HepG2 (cell line): ENCODE data around the gene TM2D3. TPM values are rescaled to one million over a fixed set of nuclear protein-coding genes. Genes with fewer than 3 reads are reported as not detected.

ENCODE experiments used
- ATM ChIP-seq: fragments of 450-650 bp; IDR thresholded peaks from 2 replicates; pipeline ENCODE4 v1.7.1; 2017; ENCODE audit warnings: mild to moderate bottlenecking, borderline replicate concordance
- CEBPB ChIP-seq: IDR thresholded peaks from 2 replicates; pipeline ENCODE4 v1.6.1; 2011; ENCODE audit warnings: low read depth, low read length, improper control_type of control experiment, borderline replicate concordance
- FIP1L1 ChIP-seq: fragments of 200-400 bp; formaldehyde crosslinking; IDR thresholded peaks from 2 replicates; pipeline ENCODE4 v1.6.1; 2018; ENCODE audit warnings: low read depth, mild to moderate bottlenecking, low read length, moderate library complexity, borderline replicate concordance; ENCODE audit not compliant: insufficient read depth
- FOXA3 ChIP-seq: IDR thresholded peaks from 2 replicates; pipeline ENCODE4 v1.6.1; 2016; ENCODE audit warnings: missing genetic modification reagents, missing compliant biosample characterization
- HOXD1 ChIP-seq: sonication (generic); formaldehyde crosslinking; IDR thresholded peaks from 2 replicates; pipeline ENCODE4 v1.5.0; 2020; ENCODE audit warnings: missing genetic modification reagents
- KAT8 ChIP-seq: IDR thresholded peaks from 2 replicates; pipeline ENCODE4 v1.6.1; 2016; ENCODE audit warnings: missing genetic modification reagents, missing compliant biosample characterization
- PAF1 ChIP-seq: IDR thresholded peaks from 2 replicates; pipeline ENCODE4 v1.6.1; 2016; ENCODE audit warnings: missing genetic modification reagents, missing compliant biosample characterization
- PCBP2 ChIP-seq: fragments of 200-400 bp; formaldehyde crosslinking; optimal IDR thresholded peaks from 2 replicates; pipeline ENCODE3; 2018; ENCODE audit warnings: low read length, low read depth; ENCODE audit not compliant: poor library complexity, severe bottlenecking
- PITX1 ChIP-seq: sonication (generic); formaldehyde crosslinking; IDR thresholded peaks from 2 replicates; pipeline ENCODE4 v1.5.1; 2020; ENCODE audit warnings: mild to moderate bottlenecking, missing genetic modification reagents
- REPIN1 ChIP-seq: sonication (generic); formaldehyde crosslinking; IDR thresholded peaks from 2 replicates; pipeline ENCODE4 v1.8.0; 2022; ENCODE audit warnings: missing genetic modification reagents, low read depth, mild to moderate bottlenecking, borderline replicate concordance
- STAT5B ChIP-seq: sonication (generic); formaldehyde crosslinking; IDR thresholded peaks from 2 replicates; pipeline ENCODE4 v1.4.0; 2020; ENCODE audit warnings: missing genetic modification reagents
- ZNF12 ChIP-seq: sonication (generic); formaldehyde crosslinking; IDR thresholded peaks from 2 replicates; pipeline ENCODE4 v1.5.0; 2020; ENCODE audit warnings: missing genetic modification reagents
- ZNF143 ChIP-seq: sonication (generic); formaldehyde crosslinking; IDR thresholded peaks from 2 replicates; pipeline ENCODE4 v1.4.0; 2020; ENCODE audit warnings: missing genetic modification reagents
- ZNF207 ChIP-seq: fragments of 450-650 bp; IDR thresholded peaks from 2 replicates; pipeline ENCODE4 v1.6.1; 2016; ENCODE audit warnings: antibody characterized with exemption, borderline replicate concordance
- ZNF225 ChIP-seq: sonication (generic); formaldehyde crosslinking; IDR thresholded peaks from 2 replicates; pipeline ENCODE4 v1.4.0; 2020; ENCODE audit warnings: mild to moderate bottlenecking, missing genetic modification reagents
- ZNF296 ChIP-seq: sonication (generic); formaldehyde crosslinking; conservative IDR thresholded peaks from 2 replicates; pipeline ENCODE4 v1.5.0; 2020; ENCODE audit warnings: mild to moderate bottlenecking, missing genetic modification reagents
- ZNF333 ChIP-seq: sonication (generic); formaldehyde crosslinking; IDR thresholded peaks from 2 replicates; pipeline ENCODE4 v1.4.0; 2020; ENCODE audit warnings: mild to moderate bottlenecking, missing genetic modification reagents, borderline replicate concordance
- ZNF382 ChIP-seq: sonication (generic); formaldehyde crosslinking; IDR thresholded peaks from 2 replicates; pipeline ENCODE4 v1.5.0; 2020; ENCODE audit warnings: missing genetic modification reagents, mild to moderate bottlenecking, borderline replicate concordance
- ZNF552 ChIP-seq: sonication (generic); formaldehyde crosslinking; IDR thresholded peaks from 2 replicates; pipeline ENCODE4 v1.9.0; 2022; ENCODE audit warnings: missing genetic modification reagents, mild to moderate bottlenecking, borderline replicate concordance
- ZNF598 ChIP-seq: sonication (generic); formaldehyde crosslinking; IDR thresholded peaks from 2 replicates; pipeline ENCODE4 v1.5.1; 2020; ENCODE audit warnings: mild to moderate bottlenecking, missing genetic modification reagents, borderline replicate concordance
- ZNF672 ChIP-seq: sonication (generic); formaldehyde crosslinking; IDR thresholded peaks from 2 replicates; pipeline ENCODE4 v1.8.1; 2022; ENCODE audit warnings: missing genetic modification reagents
- ZNF674 ChIP-seq: sonication (generic); formaldehyde crosslinking; IDR thresholded peaks from 2 replicates; pipeline ENCODE4 v1.5.0; 2020; ENCODE audit warnings: low read depth, mild to moderate bottlenecking, missing genetic modification reagents
- ZNF746 ChIP-seq: sonication (generic); formaldehyde crosslinking; IDR thresholded peaks from 2 replicates; pipeline ENCODE4 v1.8.0; 2022; ENCODE audit warnings: mild to moderate bottlenecking, missing genetic modification reagents
- ZNF766 ChIP-seq: sonication (generic); formaldehyde crosslinking; IDR thresholded peaks from 2 replicates; pipeline ENCODE4 v1.5.0; 2020; ENCODE audit warnings: missing genetic modification reagents, borderline replicate concordance
- ZNF788 ChIP-seq: sonication (generic); formaldehyde crosslinking; IDR thresholded peaks from 2 replicates; pipeline ENCODE4 v1.5.0; 2020; ENCODE audit warnings: mild to moderate bottlenecking, missing genetic modification reagents, borderline replicate concordance
- polyA plus RNA-seq, 8 experiments: library from polyadenylated mRNA; depleted of rRNA in 3 of 8; stranded (reverse) in 7 of 8; unstranded in 1 of 8; fragments of >200 nt; fragmentation: Illumina TruSeq in 4 of 8; extraction: Trizol in 4 of 8; gene quantifications; 2 replicates each; pipeline versions ENCODE4 v1.2.1 to v1.2.3, GENCODE V29; 2011 to 2016; ENCODE audit warnings: low read depth in 4 of 8, missing spikeins in 1 of 8, mixed read lengths in 1 of 8; ENCODE audit not compliant: insufficient read depth in 1 of 8
- total RNA-seq, 5 experiments: library from RNA; depleted of rRNA; stranded (reverse); fragments of >200 nt; fragmentation: Illumina TruSeq; extraction: Trizol; gene quantifications; 2 replicates each; pipeline ENCODE4 v1.2.3, GENCODE V29; 2016; ENCODE audit warnings: low read depth in 1 of 5
- TF ChIP-seq, protein P1 (sequence below): IDR thresholded peaks from 2 replicates; pipeline ENCODE4 v1.6.1; 2016; ENCODE audit warnings: missing compliant biosample characterization, missing genetic modification reagents, borderline replicate concordance
- TF ChIP-seq, protein P2 (sequence below): sonication (generic); formaldehyde crosslinking; conservative IDR thresholded peaks from 2 replicates; pipeline ENCODE4 v1.4.0; 2020; ENCODE audit warnings: missing genetic modification reagents
- TF ChIP-seq, protein P3 (sequence below): conservative IDR thresholded peaks from 2 replicates; pipeline ENCODE4 v1.6.1; 2018; ENCODE audit warnings: missing genetic modification reagents

The TM2D3 gene
- total and polyA plus RNA-seq, 2 of the 13 experiments (the other 11 are each of a cell fraction or from before 2014, with no cell fraction given), result 31.1 to 72.7 TPM

DNA sequence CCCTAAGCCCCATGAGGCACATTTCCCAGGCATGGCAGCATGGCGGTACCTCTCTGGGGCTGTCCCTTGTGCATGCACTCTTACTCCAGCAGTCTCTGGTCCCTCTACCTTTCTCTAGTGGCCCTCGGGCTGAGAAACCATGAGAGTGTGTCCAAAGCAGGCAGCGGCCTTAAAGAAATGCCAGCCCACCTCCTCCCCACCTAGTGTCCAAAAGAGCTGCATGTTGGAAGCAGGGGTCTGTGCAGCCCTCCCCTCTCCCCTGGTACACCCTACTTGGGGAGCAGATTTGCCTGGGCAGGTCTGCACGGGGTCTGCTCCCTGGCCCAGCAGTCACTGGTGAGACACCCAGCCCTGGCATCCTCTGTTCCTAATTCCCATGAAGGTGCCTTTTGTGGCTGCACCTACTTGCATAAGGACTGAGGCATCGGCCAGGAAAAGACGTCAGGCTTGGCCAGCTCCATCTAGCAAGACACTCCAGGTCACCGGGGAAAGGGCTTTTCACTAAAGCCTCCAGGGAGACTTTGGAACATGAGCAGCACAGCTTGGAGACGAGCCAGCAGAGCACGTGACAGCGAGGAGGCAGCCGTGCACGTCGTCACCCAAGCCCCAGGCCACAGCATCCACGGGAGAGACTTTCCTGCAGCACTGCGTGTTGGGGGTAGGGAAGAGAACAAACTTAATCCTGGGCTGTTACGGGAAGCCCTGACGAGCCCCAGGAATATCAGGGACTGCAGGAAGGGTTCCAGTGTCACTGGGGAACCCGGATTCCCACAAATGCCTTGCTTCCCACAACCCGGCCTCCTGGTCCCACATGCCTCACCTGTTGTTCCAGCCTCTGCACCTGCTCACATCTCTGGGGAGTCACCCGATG is 38.8 kb downstream of the TM2D3 start (continued):
- TF ChIP-seq ZNF672 (CRISPR knock-in tag) (no peak), PAF1 (CRISPR knock-in tag) (no peak), ZNF12 (CRISPR knock-in tag) (no peak), ZNF552 (no peak), REPIN1 (CRISPR knock-in tag) (no peak), KAT8 (CRISPR knock-in tag) (0 out of 2 replicates have a peak, but pooled peaks have one; percentile 14), ZNF766 (no peak), ZNF674 (CRISPR knock-in tag) (no peak), FIP1L1 (no peak), ZNF225 (CRISPR knock-in tag) (no peak), ATM (no peak), FOXA3 (CRISPR knock-in tag) (0 out of 2 replicates have a peak, but pooled peaks have one; percentile 13), ZNF382 (no peak), HOXD1 (CRISPR knock-in tag) (0 out of 2 replicates have a peak, but pooled peaks have one; percentile 49), ZNF788 (CRISPR knock-in tag) (peak; percentile 58; the same call in 1 of the 2 replicates), PCBP2 (no peak), ZNF296 (CRISPR knock-in tag) (no peak; the same call in 1 of the 2 replicates), ZNF746 (CRISPR knock-in tag) (0 out of 2 replicates have a peak, but pooled peaks have one; percentile 12), ZNF598 (0 out of 2 replicates have a peak, but pooled peaks have one; percentile 21), STAT5B (CRISPR knock-in tag) (no peak), ZNF207 (no peak), CEBPB (no peak), ZNF333 (CRISPR knock-in tag) (peak; percentile 52; the same call in 1 of the 2 replicates), PITX1 (CRISPR knock-in tag) (peak; percentile 46), ZNF143 (CRISPR knock-in tag) (no peak)
- TF ChIP-seq, protein P1, sequence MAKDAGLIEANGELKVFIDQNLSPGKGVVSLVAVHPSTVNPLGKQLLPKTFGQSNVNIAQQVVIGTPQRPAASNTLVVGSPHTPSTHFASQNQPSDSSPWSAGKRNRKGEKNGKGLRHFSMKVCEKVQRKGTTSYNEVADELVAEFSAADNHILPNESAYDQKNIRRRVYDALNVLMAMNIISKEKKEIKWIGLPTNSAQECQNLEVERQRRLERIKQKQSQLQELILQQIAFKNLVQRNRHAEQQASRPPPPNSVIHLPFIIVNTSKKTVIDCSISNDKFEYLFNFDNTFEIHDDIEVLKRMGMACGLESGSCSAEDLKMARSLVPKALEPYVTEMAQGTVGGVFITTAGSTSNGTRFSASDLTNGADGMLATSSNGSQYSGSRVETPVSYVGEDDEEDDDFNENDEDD (CRISPR knock-in tag), result peak; percentile 67; the same call in 1 of the 2 replicates
- TF ChIP-seq, protein P2, sequence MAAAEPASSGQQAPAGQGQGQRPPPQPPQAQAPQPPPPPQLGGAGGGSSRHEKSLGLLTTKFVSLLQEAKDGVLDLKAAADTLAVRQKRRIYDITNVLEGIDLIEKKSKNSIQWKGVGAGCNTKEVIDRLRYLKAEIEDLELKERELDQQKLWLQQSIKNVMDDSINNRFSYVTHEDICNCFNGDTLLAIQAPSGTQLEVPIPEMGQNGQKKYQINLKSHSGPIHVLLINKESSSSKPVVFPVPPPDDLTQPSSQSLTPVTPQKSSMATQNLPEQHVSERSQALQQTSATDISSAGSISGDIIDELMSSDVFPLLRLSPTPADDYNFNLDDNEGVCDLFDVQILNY, result no peak
- TF ChIP-seq, protein P3, sequence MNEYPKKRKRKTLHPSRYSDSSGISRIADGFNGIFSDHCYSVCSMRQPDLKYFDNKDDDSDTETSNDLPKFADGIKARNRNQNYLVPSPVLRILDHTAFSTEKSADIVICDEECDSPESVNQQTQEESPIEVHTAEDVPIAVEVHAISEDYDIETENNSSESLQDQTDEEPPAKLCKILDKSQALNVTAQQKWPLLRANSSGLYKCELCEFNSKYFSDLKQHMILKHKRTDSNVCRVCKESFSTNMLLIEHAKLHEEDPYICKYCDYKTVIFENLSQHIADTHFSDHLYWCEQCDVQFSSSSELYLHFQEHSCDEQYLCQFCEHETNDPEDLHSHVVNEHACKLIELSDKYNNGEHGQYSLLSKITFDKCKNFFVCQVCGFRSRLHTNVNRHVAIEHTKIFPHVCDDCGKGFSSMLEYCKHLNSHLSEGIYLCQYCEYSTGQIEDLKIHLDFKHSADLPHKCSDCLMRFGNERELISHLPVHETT (CRISPR knock-in tag), result no peak
